ENCODE data around the gene TBC1D2. TPM values are rescaled to one million over a fixed set of nuclear protein-coding genes. Genes with fewer than 3 reads are reported as not detected.

Gene TBC1D2
- total and polyA plus RNA-seq, 2 experiments from 2014 or later, result 3.7 to 6.8 TPM

GRCh38 chr9:98184326-98184725 lies 71.1 kb downstream of the TBC1D2 start (continued):
- TF ChIP-seq ZNF114 (CRISPR knock-in tag; IDR thresholded peaks at IDR 0.05), result no peak
- no peak for TF ChIP-seq ZNF331 (CRISPR knock-in tag; IDR thresholded peaks at IDR 0.05; ENCODE audit: low read depth)
- TF ChIP-seq CREB1 (CRISPR knock-in tag; IDR thresholded peaks at IDR 0.05; ENCODE audit: low read depth), result no peak
- TF ChIP-seq EZH2phosphoT487 (IDR thresholded peaks at IDR 0.05; ENCODE audit: unreplicated experiment), result no peak
- TF ChIP-seq ZNF462 (CRISPR knock-in tag; IDR thresholded peaks at IDR 0.05), result no peak

- H3K27ac Mint-ChIP-seq, result no peak overlapping the region
- Histone ChIP-seq H3K27ac (ENCODE audit: low read depth) (no peak overlapping the region), H3K4me1 (ENCODE audit: insufficient read depth) (peaks cover 4% of the 10 kb centered on the region), H3K27me3 (ENCODE audit: insufficient read depth) (no peaks in the 10 kb centered on the region), H3K9me2 (ENCODE audit: insufficient read depth) (no peaks in the 10 kb centered on the region), H4K20me1 (replicated peaks; ENCODE audit: insufficient read depth) (peaks cover 3% of the 10 kb centered on the region; the same call in 1 of the 2 replicates), H3K79me2 (replicated peaks; ENCODE audit: insufficient read depth) (peaks cover 40% of the 10 kb centered on the region), H3K4me3 (no peak overlapping the region), H3K4me2 (no peak overlapping the region), H3F3A (replicated peaks; ENCODE audit: low read depth) (no peaks in the 10 kb centered on the region), H2AFZ (no peak overlapping the region), H3K36me3 (ENCODE audit: insufficient read depth) (no peaks in the 10 kb centered on the region; the same call in 1 of the 2 replicates)
- no peak overlapping the region for H3K4me3 Mint-ChIP-seq
- DNase-seq (ENCODE audit: low spot score), result no peak
- no peaks in the 10 kb centered on the region for H3K9me3 Mint-ChIP-seq
- ATAC-seq, result no peak
- H3K36me3 Mint-ChIP-seq (ENCODE audit: low read depth), result no peaks in the 10 kb centered on the region
- peaks cover 30% of the 10 kb centered on the region for H3K4me1 Mint-ChIP-seq
- H3K27me3 Mint-ChIP-seq (ENCODE audit: insufficient read depth, low read depth, poor library complexity), result peaks cover 13% of the 10 kb centered on the region
- no peak for TF ChIP-seq ZNF462 (CRISPR knock-in tag; IDR thresholded peaks at IDR 0.05)
- TF ChIP-seq POLR2AphosphoS5 (IDR thresholded peaks at IDR 0.05; ENCODE audit: low read depth), result no peak
- no peak for TF ChIP-seq CTCF (conservative IDR thresholded peaks at IDR 0.05; ENCODE audit: low read depth in 2 of 2)
- TF ChIP-seq EZH2phosphoT487 (IDR thresholded peaks at IDR 0.05; ENCODE audit: unreplicated experiment), result no peak
Measured at GRCh38 chr9:98182889-98183599, 72.4 kb downstream of the TBC1D2 start.
